MCF 10A (cell line): ENCODE results near the gene VCAN. TPM values are rescaled to one million over a fixed set of nuclear protein-coding genes. Genes with fewer than 3 reads are reported as not detected.

ENCODE experiments used
- BruUV-seq: library from RNA; stranded (reverse); fragments of 400-500 nt; replicated peaks from 2 replicates; lab custom pipeline; 2021; lab: Mats Ljungman, UMichigan
- CTCF ChIA-PET: fragments of 300-600 bp; sonication (Branson Sonifier 250); formaldehyde crosslinking; extraction: SDS; loops from one replicate; lab custom pipeline; 2021; ENCODE audit warnings: antibody characterized with exemption, inconsistent platforms; lab: Yijun Ruan, JAX
- POLR2A ChIA-PET: fragments of 300-600, 350-650 bp; sonication (Branson Sonifier 250); formaldehyde crosslinking; extraction: SDS; loops from one replicate; lab custom pipeline; 2020; ENCODE audit warnings: antibody characterized with exemption, inconsistent platforms; lab: Yijun Ruan, JAX
- DNase-seq: peaks from one replicate; pipeline ENCODE4 v3.0.0-alpha.2; 2018; ENCODE audit not compliant: unreplicated experiment
- H3K27ac Mint-ChIP-seq: one replicate; pipeline ENCODE4 v1.8.0; 2022; ENCODE audit warnings: mild to moderate bottlenecking, low read depth, mixed read lengths; ENCODE audit not compliant: unreplicated experiment
- H3K27me3 Mint-ChIP-seq: one replicate; pipeline ENCODE4 v1.8.0; 2022; ENCODE audit warnings: mixed read lengths; ENCODE audit not compliant: insufficient read depth, unreplicated experiment
- H3K36me3 Mint-ChIP-seq: one replicate; pipeline ENCODE4 v1.8.0; 2022; ENCODE audit warnings: mild to moderate bottlenecking, moderate library complexity, mixed read lengths; ENCODE audit not compliant: insufficient read depth, unreplicated experiment
- H3K4me1 Mint-ChIP-seq: one replicate; pipeline ENCODE4 v1.8.0; 2022; ENCODE audit warnings: mixed read lengths; ENCODE audit not compliant: insufficient read depth, unreplicated experiment
- H3K4me3 Mint-ChIP-seq: one replicate; pipeline ENCODE4 v1.8.0; 2022; ENCODE audit warnings: mild to moderate bottlenecking, moderate library complexity, mixed read lengths; ENCODE audit not compliant: unreplicated experiment
- H3K9me3 Mint-ChIP-seq: one replicate; pipeline ENCODE4 v1.8.0; 2022; ENCODE audit warnings: mixed read lengths; ENCODE audit not compliant: unreplicated experiment
- intact Hi-C: fragments of 100-400 bp; cut with micrococcal nuclease; formaldehyde crosslinking; loops from 2 replicates; pipeline ENCODE4 v1.14.1; 2022
- total RNA-seq: library from RNA; stranded (reverse); gene quantifications from 2 replicates; pipeline ENCODE4 v1.2.3, GENCODE V29; 2022
- TF ChIP-seq, protein P1 (sequence below): fragments of 200-600 bp; IDR thresholded peaks from one replicate; pipeline ENCODE4 v1.8.0; 2022; ENCODE audit warnings: antibody characterized with exemption, mild to moderate bottlenecking; ENCODE audit not compliant: unreplicated experiment

Gene VCAN
- total RNA-seq, 1 experiment from 2014 or later = 50.6 TPM

DNA sequence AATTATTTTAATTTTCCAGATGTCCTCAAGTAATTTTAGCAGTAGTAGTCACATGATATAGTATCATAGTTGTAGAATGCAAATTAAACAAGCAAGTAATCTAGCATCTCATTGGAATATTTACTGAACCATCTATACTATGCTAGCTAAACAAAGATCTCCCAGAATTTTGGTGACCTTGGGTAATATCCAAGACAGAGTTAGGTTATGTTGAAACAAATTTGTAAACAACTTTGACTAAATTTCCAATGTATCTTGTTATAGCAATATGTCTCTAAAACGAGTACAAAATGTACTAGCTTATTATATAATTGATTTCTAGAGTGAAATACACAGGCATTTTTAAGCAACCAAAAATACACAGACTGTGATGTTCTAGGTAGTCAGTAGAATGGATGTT is 41.5 kb downstream of the VCAN start:
- CTCF ChIA-PET = interaction anchor here (0.6 to 1.4 kb wide), 2 partner anchors 37 to 1162 kb away, joined by 3 to 4 read pairs; no protein-coding TSS in a partner anchor
- TF ChIP-seq, protein P1, sequence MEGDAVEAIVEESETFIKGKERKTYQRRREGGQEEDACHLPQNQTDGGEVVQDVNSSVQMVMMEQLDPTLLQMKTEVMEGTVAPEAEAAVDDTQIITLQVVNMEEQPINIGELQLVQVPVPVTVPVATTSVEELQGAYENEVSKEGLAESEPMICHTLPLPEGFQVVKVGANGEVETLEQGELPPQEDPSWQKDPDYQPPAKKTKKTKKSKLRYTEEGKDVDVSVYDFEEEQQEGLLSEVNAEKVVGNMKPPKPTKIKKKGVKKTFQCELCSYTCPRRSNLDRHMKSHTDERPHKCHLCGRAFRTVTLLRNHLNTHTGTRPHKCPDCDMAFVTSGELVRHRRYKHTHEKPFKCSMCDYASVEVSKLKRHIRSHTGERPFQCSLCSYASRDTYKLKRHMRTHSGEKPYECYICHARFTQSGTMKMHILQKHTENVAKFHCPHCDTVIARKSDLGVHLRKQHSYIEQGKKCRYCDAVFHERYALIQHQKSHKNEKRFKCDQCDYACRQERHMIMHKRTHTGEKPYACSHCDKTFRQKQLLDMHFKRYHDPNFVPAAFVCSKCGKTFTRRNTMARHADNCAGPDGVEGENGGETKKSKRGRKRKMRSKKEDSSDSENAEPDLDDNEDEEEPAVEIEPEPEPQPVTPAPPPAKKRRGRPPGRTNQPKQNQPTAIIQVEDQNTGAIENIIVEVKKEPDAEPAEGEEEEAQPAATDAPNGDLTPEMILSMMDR = no peak
- H3K4me1 Mint-ChIP-seq = peaks cover 17% of the 10 kb centered on the region
- no peak for DNase-seq
- H3K27me3 Mint-ChIP-seq = no peaks in the 10 kb centered on the region
- BruUV-seq = no TSS peak
- H3K4me3 Mint-ChIP-seq = no peak overlapping the region
- POLR2A ChIA-PET = interaction anchor here (1.1 kb wide), 1 partner anchor 9 kb away, joined by 4 read pairs; no protein-coding TSS in a partner anchor
- H3K36me3 Mint-ChIP-seq = no peaks in the 10 kb centered on the region
- intact Hi-C loops = no loop called here
- H3K27ac Mint-ChIP-seq = no peak overlapping the region
- no peaks in the 10 kb centered on the region for H3K9me3 Mint-ChIP-seq

DNA sequence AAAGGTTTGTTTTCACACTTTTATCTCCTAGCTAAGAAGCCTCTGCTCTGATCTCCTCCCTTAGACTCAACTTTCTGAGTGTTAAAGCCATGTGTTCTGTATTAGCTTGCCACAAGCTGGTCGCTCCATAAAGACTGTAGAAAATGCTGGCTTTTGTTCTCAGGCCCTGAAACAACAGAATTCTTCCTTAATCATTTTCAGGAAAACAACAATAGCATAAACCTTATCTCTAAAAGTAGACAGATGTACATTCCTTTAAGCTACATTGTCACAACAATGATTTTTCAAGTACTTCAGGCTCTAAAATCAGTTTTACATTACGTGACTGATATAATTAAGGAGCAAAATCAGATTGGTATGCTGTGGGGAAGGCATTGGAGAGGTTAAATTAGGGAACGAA is 41.9 kb downstream of the VCAN start:
- Mint-ChIP-seq H3K27ac (no peak overlapping the region), H3K9me3 (no peaks in the 10 kb centered on the region), H3K36me3 (no peaks in the 10 kb centered on the region), H3K27me3 (no peaks in the 10 kb centered on the region), H3K4me3 (no peak overlapping the region), H3K4me1 (peaks cover 20% of the 10 kb centered on the region)
- no TSS peak for BruUV-seq
- DNase-seq = no peak
- POLR2A ChIA-PET = interaction anchor here (1.1 kb wide), 1 partner anchor 10 kb away, joined by 4 read pairs; no protein-coding TSS in a partner anchor
- intact Hi-C loops = no loop called here
- TF ChIP-seq, protein P1 = no peak
- CTCF ChIA-PET = interaction anchor here (0.6 to 1.4 kb wide), 3 partner anchors 23 to 1163 kb away, joined by 3 to 4 read pairs (median 3); no protein-coding TSS in a partner anchor

GRCh38 chr5:83516377-83516776 is 44.8 kb downstream of the VCAN start:
- no peak overlapping the region for H3K4me3 Mint-ChIP-seq
- POLR2A ChIA-PET = no interaction called here
- peaks cover 7% of the 10 kb centered on the region for H3K4me1 Mint-ChIP-seq
- intact Hi-C loops = no loop called here
- TF ChIP-seq, protein P1 = no peak
- no peaks in the 10 kb centered on the region for H3K9me3 Mint-ChIP-seq
- no TSS peak for BruUV-seq
- no peaks in the 10 kb centered on the region for H3K27me3 Mint-ChIP-seq
- H3K36me3 Mint-ChIP-seq = peaks cover 7% of the 10 kb centered on the region
- H3K27ac Mint-ChIP-seq = no peak overlapping the region
- DNase-seq = no peak
- CTCF ChIA-PET = no interaction called here

DNA sequence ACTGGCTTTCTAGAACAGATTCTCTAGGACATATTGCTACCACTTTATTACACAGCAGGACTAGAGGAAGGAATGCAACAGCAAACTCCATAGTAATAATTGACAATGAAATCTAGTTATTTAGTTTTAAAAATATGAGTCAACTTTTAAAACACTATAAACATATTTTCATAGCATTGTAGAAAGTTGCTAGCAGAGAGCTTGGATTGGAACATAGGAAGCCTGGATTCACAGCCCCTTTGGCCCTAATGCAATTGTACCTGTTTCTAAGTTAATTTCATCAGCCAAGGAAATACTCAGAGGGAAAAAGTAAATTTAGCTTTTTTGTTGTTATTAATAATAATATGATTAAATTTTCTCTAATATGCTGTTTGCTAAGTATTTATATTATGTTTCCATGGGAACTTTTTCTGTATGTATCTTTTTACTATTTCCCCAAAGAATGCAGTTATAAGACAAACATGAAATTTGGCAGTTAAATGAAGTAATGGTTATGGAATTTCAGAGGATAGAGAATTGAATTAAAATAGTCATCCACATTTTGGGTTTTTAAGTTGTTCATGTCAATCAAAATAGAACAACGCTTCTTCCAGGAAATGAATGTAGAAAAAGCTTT is 45.6 kb downstream of the VCAN start:
- TF ChIP-seq, protein P1 = no peak
- BruUV-seq = no TSS peak
- Mint-ChIP-seq H3K27ac (no peak overlapping the region), H3K36me3 (peaks cover 7% of the 10 kb centered on the region), H3K27me3 (no peaks in the 10 kb centered on the region), H3K4me3 (no peak overlapping the region), H3K4me1 (peaks cover 7% of the 10 kb centered on the region), H3K9me3 (no peaks in the 10 kb centered on the region)
- intact Hi-C loops = no loop called here
- ChIA-PET CTCF (interaction anchor here (0.7 to 1.1 kb wide), 3 partner anchors 32 to 51 kb away, joined by 3 read pairs; no protein-coding TSS in a partner anchor), POLR2A (no interaction called here)
- DNase-seq = no peak
